Measurements from ENCODE around the gene LMOD1. TPM values are rescaled to one million over a fixed set of nuclear protein-coding genes. Genes with fewer than 3 reads are reported as not detected.
"Not testable (repeated sequence)": the region's sequence is repeated elsewhere in the genome, so short reads cannot be mapped to it uniquely, and the experiment has no call there.

The LMOD1 gene
- total and polyA plus RNA-seq, 11 donors, result 4.6 to 24.9 (median 10.0) TPM

DNA sequence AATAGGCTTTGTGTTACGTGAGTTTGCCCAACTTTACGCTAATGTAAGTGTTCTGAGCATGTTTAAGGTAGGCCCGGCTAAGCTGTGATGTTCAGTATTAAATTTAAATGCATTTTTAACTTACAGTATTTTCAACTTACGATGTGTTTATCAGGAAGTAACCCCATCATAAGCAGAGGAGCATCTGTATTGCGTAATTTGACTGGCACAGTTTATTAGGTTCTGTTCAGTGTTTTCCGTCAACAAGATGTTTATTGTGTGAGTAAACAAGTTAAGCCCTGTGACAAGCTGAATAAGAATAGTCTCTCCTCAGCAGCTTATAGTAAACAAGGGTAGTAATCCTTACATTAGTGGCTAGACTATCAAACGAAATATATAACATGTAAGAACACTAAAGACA is 84.9 kb downstream of the LMOD1 start:
- no peak overlapping the region for H3K4me3 ChIP-seq
- no peak for TF ChIP-seq POLR2A (IDR thresholded peaks at IDR 0.05)
- TF ChIP-seq, protein P1, sequence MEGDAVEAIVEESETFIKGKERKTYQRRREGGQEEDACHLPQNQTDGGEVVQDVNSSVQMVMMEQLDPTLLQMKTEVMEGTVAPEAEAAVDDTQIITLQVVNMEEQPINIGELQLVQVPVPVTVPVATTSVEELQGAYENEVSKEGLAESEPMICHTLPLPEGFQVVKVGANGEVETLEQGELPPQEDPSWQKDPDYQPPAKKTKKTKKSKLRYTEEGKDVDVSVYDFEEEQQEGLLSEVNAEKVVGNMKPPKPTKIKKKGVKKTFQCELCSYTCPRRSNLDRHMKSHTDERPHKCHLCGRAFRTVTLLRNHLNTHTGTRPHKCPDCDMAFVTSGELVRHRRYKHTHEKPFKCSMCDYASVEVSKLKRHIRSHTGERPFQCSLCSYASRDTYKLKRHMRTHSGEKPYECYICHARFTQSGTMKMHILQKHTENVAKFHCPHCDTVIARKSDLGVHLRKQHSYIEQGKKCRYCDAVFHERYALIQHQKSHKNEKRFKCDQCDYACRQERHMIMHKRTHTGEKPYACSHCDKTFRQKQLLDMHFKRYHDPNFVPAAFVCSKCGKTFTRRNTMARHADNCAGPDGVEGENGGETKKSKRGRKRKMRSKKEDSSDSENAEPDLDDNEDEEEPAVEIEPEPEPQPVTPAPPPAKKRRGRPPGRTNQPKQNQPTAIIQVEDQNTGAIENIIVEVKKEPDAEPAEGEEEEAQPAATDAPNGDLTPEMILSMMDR (IDR thresholded peaks at IDR 0.05), result no peak
- 92 to 97% (median 96%) methylated on average over 7 of the region's 7 CpGs for WGBS, 4 donors
- peaks cover 0 to 7% (median 0%) of the 10 kb centered on the region in 12 donors for H3K4me1 ChIP-seq
- no peaks in the 10 kb centered on the region for H3K27me3 ChIP-seq
- DNase-seq, result no peak
- H3K36me3 ChIP-seq, result peaks cover 0 to 99% (median 96%) of the 10 kb centered on the region in 9 donors
- H3K9me3 ChIP-seq, result no peaks in the 10 kb centered on the region
- intact Hi-C loops (cut with DNase I), result no loop called here
- ATAC-seq, result no peak
- H3K27ac ChIP-seq, result no peak overlapping the region

DNA sequence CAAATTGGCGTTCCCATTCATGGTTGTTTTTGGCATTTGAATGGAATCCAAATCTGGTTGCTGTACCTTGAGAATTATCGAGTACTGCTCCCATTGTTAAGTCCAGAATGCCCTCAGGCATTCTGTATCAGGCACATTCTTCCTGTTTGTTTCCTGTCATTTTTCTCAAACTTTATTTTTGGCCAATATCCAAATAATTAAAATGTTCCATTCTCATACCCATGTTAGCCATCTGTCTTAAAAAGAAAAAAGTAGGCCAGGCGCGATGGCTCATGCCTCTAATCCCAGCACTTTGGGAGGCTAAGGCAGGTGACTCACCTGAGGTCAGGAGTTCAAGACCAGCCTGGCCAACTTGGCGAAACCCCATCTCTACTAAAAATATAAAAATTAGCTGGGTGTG is 86.9 kb downstream of the LMOD1 start:
- TF ChIP-seq, protein P1 (IDR thresholded peaks at IDR 0.05), result no peak
- no peak for TF ChIP-seq POLR2A (IDR thresholded peaks at IDR 0.05)
- Histone ChIP-seq H3K9me3 (no peaks in the 10 kb centered on the region), H3K36me3 (peaks cover 0 to 99% (median 98%) of the 10 kb centered on the region in 9 donors), H3K27me3 (no peaks in the 10 kb centered on the region), H3K4me1 (peaks cover 0 to 7% (median 0%) of the 10 kb centered on the region in 12 donors), H3K4me3 (no peak overlapping the region), H3K27ac (peak overlapping the region in 3 of 12 donors; percentile 4 to 17 (median 10))
- 58 to 77% (median 71%) methylated on average over 5 of the region's 5 CpGs for WGBS, 4 donors
- intact Hi-C loops (cut with DNase I), result no loop called here
- no peak for ATAC-seq
- no peak for DNase-seq

DNA sequence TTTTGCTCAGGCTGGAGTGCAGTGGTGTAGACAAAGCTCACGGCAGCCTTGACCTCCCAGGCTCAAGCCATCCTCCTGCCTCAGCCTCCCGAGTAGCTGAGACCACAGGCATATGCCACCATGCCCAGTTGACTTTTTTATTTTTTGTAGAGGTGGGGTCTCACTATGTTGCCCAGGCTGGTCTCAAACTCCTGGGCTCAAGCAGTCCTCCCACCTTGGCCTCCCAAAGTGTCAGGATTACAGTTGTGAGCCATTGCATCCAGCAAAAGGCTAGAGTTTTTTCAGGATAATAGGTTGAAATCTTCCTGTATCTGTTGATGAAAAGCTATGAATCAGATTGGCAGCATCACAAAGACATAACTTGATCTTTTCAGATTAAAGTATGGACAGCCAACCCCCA is 89.6 kb downstream of the LMOD1 start:
- H3K27ac ChIP-seq; H3K27me3 ChIP-seq; H3K4me3 ChIP-seq; DNase-seq; H3K4me1 ChIP-seq; H3K9me3 ChIP-seq; intact Hi-C loops (cut with DNase I); ATAC-seq: not testable (repeated sequence)
- peaks cover 0 to 100% (median 98%) of the 10 kb centered on the region in 9 donors for H3K36me3 ChIP-seq
- 94 to 100% (median 99%) methylated on average over 2 of the region's 2 CpGs for WGBS, 4 donors

DNA sequence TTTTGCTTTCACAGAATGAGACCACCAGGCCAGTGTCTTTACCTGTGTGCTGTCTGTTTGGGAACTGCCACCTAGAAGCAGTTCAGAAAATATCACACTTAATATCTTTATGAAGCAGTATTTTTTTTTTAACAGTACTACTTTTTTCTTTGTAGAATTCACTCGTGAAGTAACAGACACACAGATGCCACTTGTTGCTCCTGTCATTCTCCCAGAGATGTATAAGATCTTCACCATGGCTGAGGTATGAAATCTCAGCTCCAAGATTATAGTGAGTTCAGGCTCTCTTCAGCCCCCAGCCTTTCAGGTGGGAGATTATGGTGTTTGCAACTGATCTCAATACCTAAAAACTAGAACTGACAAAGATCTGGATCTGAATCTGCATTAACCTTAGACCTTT is 94.4 kb downstream of the LMOD1 start:
- DNase-seq (no peak), ATAC-seq (no peak)
- Histone ChIP-seq H3K9me3 (no peaks in the 10 kb centered on the region), H3K36me3 (peaks cover 0 to 93% (median 85%) of the 10 kb centered on the region in 9 donors), H3K4me1 (peaks cover 0 to 36% (median 21%) of the 10 kb centered on the region in 12 donors), H3K4me3 (no peak overlapping the region), H3K27me3 (no peaks in the 10 kb centered on the region), H3K27ac (no peak overlapping the region)
- 80 to 94% (median 88%) methylated on average over 1 of the region's 1 CpG for WGBS, 4 donors
- intact Hi-C loops (cut with DNase I), result no loop called here
- no peak for TF ChIP-seq POLR2A (IDR thresholded peaks at IDR 0.05)

DNA sequence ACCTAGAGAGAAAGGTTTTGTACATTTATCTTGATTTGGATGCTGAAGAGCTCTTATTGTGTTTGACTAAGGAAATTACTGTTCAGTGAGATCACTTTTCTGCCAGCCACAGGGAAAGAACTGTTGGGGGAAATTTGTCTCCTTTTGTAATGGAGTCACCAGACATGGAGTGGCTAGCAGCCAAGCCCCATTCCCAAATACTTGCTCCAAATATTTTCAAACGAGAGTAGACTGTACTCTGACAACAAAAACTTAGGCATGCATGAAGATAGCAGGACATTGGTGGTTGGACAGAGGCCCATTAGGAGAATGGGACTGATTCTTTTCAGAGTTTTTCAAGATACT is 96.3 kb downstream of the LMOD1 start:
- 0 to 12% (median 5%) methylated on average over 1 of the region's 1 CpG for WGBS, 4 donors
- ATAC-seq (peak; percentile 50 to 78 (median 58)), DNase-seq (peak in 4 of 5 donors; percentile 41 to 48 (median 44))
- Histone ChIP-seq H3K27ac (peak overlapping the region in 11 of 12 donors; percentile 16 to 65 (median 56)), H3K9me3 (no peaks in the 10 kb centered on the region), H3K4me1 (peaks cover 0 to 38% (median 22%) of the 10 kb centered on the region in 12 donors), H3K36me3 (peaks cover 0 to 74% (median 65%) of the 10 kb centered on the region in 9 donors), H3K4me3 (no peak overlapping the region), H3K27me3 (no peaks in the 10 kb centered on the region)
- intact Hi-C loops (cut with DNase I), result no loop called here
- TF ChIP-seq, protein P1 (IDR thresholded peaks at IDR 0.05), result no peak
- TF ChIP-seq POLR2A (IDR thresholded peaks at IDR 0.05), result no peak

All from heart left ventricle (tissue), 16 donors.